ENCODE measurements around the gene SOBP.

The SOBP gene

DNA sequence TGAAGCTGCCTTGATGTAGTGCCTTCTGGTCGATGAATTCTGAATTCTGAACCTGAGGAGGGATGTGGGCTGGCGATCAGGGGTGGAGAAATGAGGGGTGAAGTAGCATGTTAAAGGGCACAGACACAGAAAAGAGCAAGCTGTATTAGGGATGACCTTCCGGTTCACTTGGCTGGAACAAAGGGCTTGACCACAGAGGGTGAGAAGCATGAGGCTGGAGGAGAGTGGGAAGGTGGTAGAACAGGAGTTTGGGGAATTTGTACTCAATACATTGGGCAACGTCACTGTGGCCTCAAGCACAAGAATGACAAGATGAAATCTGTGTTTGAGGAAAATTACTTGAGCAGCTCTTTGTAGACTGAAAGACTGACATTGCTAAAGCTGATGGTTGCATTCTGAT is 155.8 kb downstream of the SOBP start:
- Histone ChIP-seq H3K4me1 (ENCODE audit: insufficient read depth, poor library complexity, severe bottlenecking) (no peaks in the 10 kb centered on the region), H3K9me3 (ENCODE audit: severe bottlenecking) (no peaks in the 10 kb centered on the region), H3K36me3 (ENCODE audit: low read depth) (no peaks in the 10 kb centered on the region), H3K27me3 (ENCODE audit: insufficient read depth, poor library complexity, severe bottlenecking) (no peaks in the 10 kb centered on the region), H3K4me3 (ENCODE audit: severe bottlenecking) (no peak overlapping the region), H3K27ac (ENCODE audit: poor library complexity, severe bottlenecking) (no peak overlapping the region)
- DNase-seq (ENCODE audit: low spot score) (no peak), ATAC-seq (ENCODE audit: low read depth) (no peak)
- TF ChIP-seq, protein P1, sequence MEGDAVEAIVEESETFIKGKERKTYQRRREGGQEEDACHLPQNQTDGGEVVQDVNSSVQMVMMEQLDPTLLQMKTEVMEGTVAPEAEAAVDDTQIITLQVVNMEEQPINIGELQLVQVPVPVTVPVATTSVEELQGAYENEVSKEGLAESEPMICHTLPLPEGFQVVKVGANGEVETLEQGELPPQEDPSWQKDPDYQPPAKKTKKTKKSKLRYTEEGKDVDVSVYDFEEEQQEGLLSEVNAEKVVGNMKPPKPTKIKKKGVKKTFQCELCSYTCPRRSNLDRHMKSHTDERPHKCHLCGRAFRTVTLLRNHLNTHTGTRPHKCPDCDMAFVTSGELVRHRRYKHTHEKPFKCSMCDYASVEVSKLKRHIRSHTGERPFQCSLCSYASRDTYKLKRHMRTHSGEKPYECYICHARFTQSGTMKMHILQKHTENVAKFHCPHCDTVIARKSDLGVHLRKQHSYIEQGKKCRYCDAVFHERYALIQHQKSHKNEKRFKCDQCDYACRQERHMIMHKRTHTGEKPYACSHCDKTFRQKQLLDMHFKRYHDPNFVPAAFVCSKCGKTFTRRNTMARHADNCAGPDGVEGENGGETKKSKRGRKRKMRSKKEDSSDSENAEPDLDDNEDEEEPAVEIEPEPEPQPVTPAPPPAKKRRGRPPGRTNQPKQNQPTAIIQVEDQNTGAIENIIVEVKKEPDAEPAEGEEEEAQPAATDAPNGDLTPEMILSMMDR (IDR thresholded peaks at IDR 0.05; ENCODE audit: poor library complexity, severe bottlenecking) = no peak

DNA sequence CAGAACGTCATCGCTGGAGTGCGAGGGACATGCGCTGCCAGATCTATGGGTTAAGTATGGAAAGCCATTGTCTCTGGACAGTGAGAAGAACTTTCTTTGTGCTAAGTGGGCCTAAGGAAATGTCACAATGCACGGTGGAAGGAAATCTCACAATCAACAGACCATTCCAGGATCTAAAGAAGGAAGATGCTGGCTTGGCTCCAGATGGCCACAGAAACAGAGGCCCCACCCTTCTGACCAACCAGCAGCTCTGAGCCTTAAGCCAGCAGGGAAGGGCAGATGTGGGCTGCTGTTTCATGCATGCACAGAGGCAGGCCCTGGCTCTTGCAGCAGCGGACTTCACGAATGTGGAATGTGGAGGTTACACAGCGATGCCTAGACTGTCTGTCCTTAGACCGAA is 156.3 kb downstream of the SOBP start:
- TF ChIP-seq, protein P1 (IDR thresholded peaks at IDR 0.05; ENCODE audit: poor library complexity, severe bottlenecking) = no peak
- ATAC-seq (ENCODE audit: low read depth) (no peak), DNase-seq (ENCODE audit: low spot score) (no peak)
- no peak overlapping the region for H3K27ac ChIP-seq (ENCODE audit: poor library complexity, severe bottlenecking)
- no peaks in the 10 kb centered on the region for H3K9me3 ChIP-seq (ENCODE audit: severe bottlenecking)
- no peak overlapping the region for H3K4me3 ChIP-seq (ENCODE audit: severe bottlenecking)
- no peaks in the 10 kb centered on the region for H3K4me1 ChIP-seq (ENCODE audit: insufficient read depth, poor library complexity, severe bottlenecking)
- no peaks in the 10 kb centered on the region for H3K36me3 ChIP-seq (ENCODE audit: low read depth)
- H3K27me3 ChIP-seq (ENCODE audit: insufficient read depth, poor library complexity, severe bottlenecking) = no peaks in the 10 kb centered on the region

DNA sequence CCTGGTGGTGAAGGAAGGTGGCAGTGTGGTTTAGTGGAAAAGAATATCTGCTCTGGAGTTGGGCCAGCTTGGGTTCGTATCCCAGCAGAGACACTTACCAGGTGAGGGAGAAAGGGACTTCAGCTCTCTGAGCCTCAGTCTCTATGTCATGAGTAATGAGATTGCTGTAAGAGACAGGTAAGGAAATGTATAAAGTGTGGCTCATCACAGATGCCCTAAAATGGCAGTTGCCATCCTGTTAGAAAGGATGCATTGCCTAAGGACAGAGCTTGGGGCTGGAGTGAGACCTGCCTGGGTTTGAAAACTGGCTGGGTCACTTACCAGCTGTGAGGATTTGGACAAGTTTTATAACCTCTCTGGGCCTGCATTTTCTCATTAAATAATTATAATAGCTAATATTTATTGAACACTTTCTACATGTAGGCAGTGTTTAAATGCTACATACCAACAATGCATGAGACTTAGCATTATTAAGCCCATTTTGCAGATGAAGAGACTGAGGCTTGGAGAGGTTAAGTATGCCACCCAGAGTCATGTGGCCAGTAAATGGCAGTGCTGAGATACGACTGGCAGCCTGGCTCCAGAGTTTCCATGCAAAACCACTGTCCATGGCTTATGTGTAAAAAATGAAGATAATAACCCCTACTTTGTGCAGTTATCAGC is 157.0 kb downstream of the SOBP start:
- no peak overlapping the region for H3K27ac ChIP-seq (ENCODE audit: poor library complexity, severe bottlenecking)
- TF ChIP-seq, protein P1 (IDR thresholded peaks at IDR 0.05; ENCODE audit: poor library complexity, severe bottlenecking) = no peak
- H3K4me3 ChIP-seq (ENCODE audit: severe bottlenecking) = no peak overlapping the region
- DNase-seq (ENCODE audit: low spot score) (no peak), ATAC-seq (ENCODE audit: low read depth) (no peak)
- H3K27me3 ChIP-seq (ENCODE audit: insufficient read depth, poor library complexity, severe bottlenecking) = no peaks in the 10 kb centered on the region
- no peaks in the 10 kb centered on the region for H3K4me1 ChIP-seq (ENCODE audit: insufficient read depth, poor library complexity, severe bottlenecking)
- H3K9me3 ChIP-seq (ENCODE audit: severe bottlenecking) = no peaks in the 10 kb centered on the region
- no peaks in the 10 kb centered on the region for H3K36me3 ChIP-seq (ENCODE audit: low read depth)

DNA sequence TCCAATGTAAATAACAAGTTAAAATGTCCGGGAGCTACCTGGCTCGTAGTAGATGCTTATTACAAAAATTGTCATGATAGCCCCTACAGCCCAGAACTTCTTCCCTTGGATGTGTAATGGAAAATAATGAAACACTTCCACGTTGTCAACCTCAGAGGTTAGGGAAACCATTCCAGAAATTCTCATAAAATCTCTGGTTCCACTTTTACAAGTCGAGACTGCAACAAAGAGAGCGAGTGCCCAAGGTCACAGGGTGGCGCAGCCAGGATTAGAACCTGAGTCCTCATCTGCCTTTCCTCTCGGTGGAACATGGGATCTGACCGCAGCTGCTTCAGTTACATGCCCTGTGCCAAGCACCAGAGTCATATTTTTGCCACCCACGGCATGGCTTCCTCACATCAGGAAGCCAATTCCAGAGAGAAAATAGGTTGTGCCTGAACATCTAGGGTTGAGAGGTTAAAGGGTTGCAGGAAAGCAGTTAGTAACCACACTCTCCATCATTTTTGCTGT is 157.6 kb downstream of the SOBP start:
- Histone ChIP-seq H3K27ac (ENCODE audit: poor library complexity, severe bottlenecking) (no peak overlapping the region), H3K9me3 (ENCODE audit: severe bottlenecking) (no peaks in the 10 kb centered on the region), H3K27me3 (ENCODE audit: insufficient read depth, poor library complexity, severe bottlenecking) (no peaks in the 10 kb centered on the region), H3K4me3 (ENCODE audit: severe bottlenecking) (no peak overlapping the region), H3K4me1 (ENCODE audit: insufficient read depth, poor library complexity, severe bottlenecking) (no peaks in the 10 kb centered on the region), H3K36me3 (ENCODE audit: low read depth) (no peaks in the 10 kb centered on the region)
- ATAC-seq (ENCODE audit: low read depth) (no peak), DNase-seq (ENCODE audit: low spot score) (no peak)
- TF ChIP-seq, protein P1 (IDR thresholded peaks at IDR 0.05; ENCODE audit: poor library complexity, severe bottlenecking) = no peak

DNA sequence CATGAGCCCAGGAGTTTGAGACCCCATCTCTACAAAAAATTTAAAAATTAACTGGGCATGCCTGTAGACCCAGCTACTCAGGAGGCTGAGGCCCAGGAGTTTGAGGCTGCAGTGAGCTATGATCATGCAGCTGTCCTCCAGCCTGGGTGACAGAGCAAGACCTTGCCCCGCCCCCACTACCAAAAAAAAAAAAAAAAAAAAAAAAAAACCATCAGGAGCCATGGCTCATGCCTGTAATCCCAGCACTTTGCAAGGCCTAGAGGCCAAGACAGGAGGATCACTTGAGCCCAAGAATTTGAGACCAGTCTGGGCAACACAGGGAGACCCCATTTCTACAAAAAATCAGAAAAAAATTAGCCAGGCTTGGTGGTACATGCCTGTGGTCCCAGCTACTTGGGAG is 159.1 kb downstream of the SOBP start:
- ATAC-seq (ENCODE audit: low read depth) (no peak), DNase-seq (ENCODE audit: low spot score) (no peak)
- no peak overlapping the region for H3K4me3 ChIP-seq (ENCODE audit: severe bottlenecking)
- no peaks in the 10 kb centered on the region for H3K9me3 ChIP-seq (ENCODE audit: severe bottlenecking)
- H3K27me3 ChIP-seq (ENCODE audit: insufficient read depth, poor library complexity, severe bottlenecking) = no peaks in the 10 kb centered on the region
- TF ChIP-seq, protein P1 (IDR thresholded peaks at IDR 0.05; ENCODE audit: poor library complexity, severe bottlenecking) = no peak
- no peaks in the 10 kb centered on the region for H3K4me1 ChIP-seq (ENCODE audit: insufficient read depth, poor library complexity, severe bottlenecking)
- no peaks in the 10 kb centered on the region for H3K36me3 ChIP-seq (ENCODE audit: low read depth)
- no peak overlapping the region for H3K27ac ChIP-seq (ENCODE audit: poor library complexity, severe bottlenecking)

All from RWPE2 (cell line).